K562 (cell line): ENCODE results near the gene SLC16A4. TPM values are rescaled to one million over a fixed set of nuclear protein-coding genes. Genes with fewer than 3 reads are reported as not detected.
A peak's percentile ranks its signal among the peaks of the same experiment; 100 is the strongest.

Source experiments
- BRD9 ChIP-seq: fragments of 450-650 bp; IDR thresholded peaks from 2 replicates; pipeline ENCODE4 v1.6.1; 2018; ENCODE audit warnings: low read depth; ENCODE audit not compliant: partially characterized antibody
- BRF2 ChIP-seq: IDR thresholded peaks from 3 replicates; pipeline ENCODE4 v1.6.1; 2011; ENCODE audit warnings: borderline replicate concordance, mild to moderate bottlenecking; ENCODE audit not compliant: insufficient read length, insufficient read depth
- FIP1L1 ChIP-seq: fragments of 200-400 bp; formaldehyde crosslinking; IDR thresholded peaks from 2 replicates; pipeline ENCODE4 v1.6.1; 2018; ENCODE audit warnings: mild to moderate bottlenecking, low read depth, low read length; ENCODE audit not compliant: poor library complexity, severe bottlenecking
- HDAC8 ChIP-seq: fragments of 450-650 bp; IDR thresholded peaks from 2 replicates; pipeline ENCODE4 v1.6.1; 2016; ENCODE audit warnings: mild to moderate bottlenecking, missing genetic modification characterization, moderate library complexity, missing compliant biosample characterization
- KAT8 ChIP-seq: fragments of 450-650 bp; IDR thresholded peaks from 2 replicates; pipeline ENCODE4 v1.6.1; 2016; ENCODE audit warnings: low read depth, mild to moderate bottlenecking
- MBD2 ChIP-seq: sonication (generic); IDR thresholded peaks from 2 replicates; pipeline ENCODE4 v1.6.1; 2016; ENCODE audit warnings: low read depth, borderline replicate concordance
- MXI1 ChIP-seq: IDR thresholded peaks from 2 replicates; pipeline ENCODE4 v1.6.1; 2011; ENCODE audit warnings: low read depth, mild to moderate bottlenecking, improper control_type of control experiment, low read length
- PRPF4 ChIP-seq: fragments of 200-400 bp; formaldehyde crosslinking; IDR thresholded peaks from one replicate; pipeline ENCODE4 v1.6.1; 2017; ENCODE audit warnings: low read length, low read depth, mild to moderate bottlenecking; ENCODE audit not compliant: insufficient read depth, poor library complexity, severe bottlenecking
- RBM15 ChIP-seq: fragments of 200-400 bp; formaldehyde crosslinking; IDR thresholded peaks from 2 replicates; pipeline ENCODE4 v1.6.1; 2018; ENCODE audit warnings: mild to moderate bottlenecking, low read length, moderate library complexity; ENCODE audit not compliant: insufficient read depth
- SAFB2 ChIP-seq: fragments of 200-400 bp; formaldehyde crosslinking; IDR thresholded peaks from 2 replicates; pipeline ENCODE4 v1.6.1; 2018; ENCODE audit warnings: borderline replicate concordance, low read length, low read depth, moderate library complexity; ENCODE audit not compliant: severe bottlenecking
- TAF15 ChIP-seq: fragments of 200-400 bp; formaldehyde crosslinking; IDR thresholded peaks from 2 replicates; pipeline ENCODE4 v1.6.1; 2017; ENCODE audit warnings: mild to moderate bottlenecking, low read depth, low read length, moderate library complexity
- TBL1XR1 ChIP-seq, 2 experiments: IDR thresholded peaks; 2 replicates each; pipeline ENCODE4 v1.6.1; 2012; ENCODE audit warnings: improper control_type of control experiment in 2 of 2, low read length in 2 of 2, mild to moderate bottlenecking in 1 of 2
- TBP ChIP-seq: optimal IDR thresholded peaks from 2 replicates; pipeline ENCODE3; 2011; ENCODE audit warnings: low read depth, low read length, improper control_type of control experiment
- TEAD2 ChIP-seq: fragments of 450-650 bp; IDR thresholded peaks from 2 replicates; pipeline ENCODE4 v1.6.1; 2016; ENCODE audit warnings: missing genetic modification characterization, control low read depth, missing compliant biosample characterization
- THRAP3 ChIP-seq: fragments of 450-650 bp; IDR thresholded peaks from 2 replicates; pipeline ENCODE4 v1.6.1; 2016; ENCODE audit warnings: mild to moderate bottlenecking, inconsistent platforms, borderline replicate concordance
- ZBTB34 ChIP-seq: fragments of 250-450 bp; sonication (Bioruptor Pico); IDR thresholded peaks from 2 replicates; pipeline ENCODE4 v1.8.0; 2021; ENCODE audit warnings: mild to moderate bottlenecking, moderate library complexity
- ZNF239 ChIP-seq: fragments of 250-450 bp; sonication (Bioruptor Pico); IDR thresholded peaks from 2 replicates; pipeline ENCODE4 v1.4.0; 2020; ENCODE audit warnings: mild to moderate bottlenecking
- ZNF3 ChIP-seq: fragments of 250-450 bp; sonication (Bioruptor Pico); IDR thresholded peaks from 2 replicates; pipeline ENCODE4 v1.5.0; 2021; ENCODE audit warnings: mild to moderate bottlenecking, moderate library complexity
- ZNF584 ChIP-seq: fragments of 200-800 bp; sonication (Bioruptor generic); IDR thresholded peaks from 2 replicates; pipeline ENCODE4 v1.6.1; 2016; ENCODE audit warnings: low read depth, mild to moderate bottlenecking, missing genetic modification characterization, missing compliant biosample characterization
- ZNF830 ChIP-seq: fragments of 250-450 bp; sonication (Bioruptor Pico); IDR thresholded peaks from 2 replicates; pipeline ENCODE4 v1.5.0; 2021; ENCODE audit warnings: mild to moderate bottlenecking
- polyA plus RNA-seq, 8 experiments: library from polyadenylated mRNA; depleted of rRNA in 4 of 8; stranded (reverse) in 5 of 8; unstranded in 3 of 8; fragments of >200 nt; fragmentation: Nextera tagmentation in 2 of 8; fragmentation: Illumina TruSeq in 1 of 8; extraction: Ambion mirVana in 2 of 8; extraction: Trizol in 1 of 8; gene quantifications; 2 replicates each; pipeline versions ENCODE4 v1.2.1 to v1.2.3, GENCODE V29; 2011 to 2014; ENCODE audit warnings: inconsistent platforms in 1 of 8, missing spikeins in 1 of 8
- total RNA-seq, 7 experiments: library from RNA; depleted of rRNA in 6 of 7; stranded (reverse); fragments of >200 nt in 6 of 7; fragmentation: Illumina TruSeq in 2 of 7; extraction: Trizol in 2 of 7; gene quantifications; 2 replicates each; pipeline versions ENCODE4 v1.2.1 to v1.2.3, GENCODE V29; 2011 to 2021; ENCODE audit warnings: low replicate concordance in 1 of 7
- TF ChIP-seq, protein P1 (sequence below): fragments of 250-450 bp; sonication (Bioruptor Pico); IDR thresholded peaks from 2 replicates; pipeline ENCODE4 v1.9.0; 2021; ENCODE audit warnings: mild to moderate bottlenecking
- TF ChIP-seq, protein P2 (sequence below): fragments of 250-450 bp; sonication (Bioruptor Pico); IDR thresholded peaks from 2 replicates; pipeline ENCODE4 v1.4.0; 2020
- TF ChIP-seq, protein P3 (sequence below): fragments of 250-450 bp; sonication (Bioruptor Pico); IDR thresholded peaks from 2 replicates; pipeline ENCODE4 v1.4.0; 2020; ENCODE audit warnings: borderline replicate concordance

Gene SLC16A4
- total and polyA plus RNA-seq, 9 of the 15 experiments (the other 6 are each of a cell fraction or from before 2014, with no cell fraction given): 0.04 to 0.31 (median 0.18) TPM; not detected in 1

DNA sequence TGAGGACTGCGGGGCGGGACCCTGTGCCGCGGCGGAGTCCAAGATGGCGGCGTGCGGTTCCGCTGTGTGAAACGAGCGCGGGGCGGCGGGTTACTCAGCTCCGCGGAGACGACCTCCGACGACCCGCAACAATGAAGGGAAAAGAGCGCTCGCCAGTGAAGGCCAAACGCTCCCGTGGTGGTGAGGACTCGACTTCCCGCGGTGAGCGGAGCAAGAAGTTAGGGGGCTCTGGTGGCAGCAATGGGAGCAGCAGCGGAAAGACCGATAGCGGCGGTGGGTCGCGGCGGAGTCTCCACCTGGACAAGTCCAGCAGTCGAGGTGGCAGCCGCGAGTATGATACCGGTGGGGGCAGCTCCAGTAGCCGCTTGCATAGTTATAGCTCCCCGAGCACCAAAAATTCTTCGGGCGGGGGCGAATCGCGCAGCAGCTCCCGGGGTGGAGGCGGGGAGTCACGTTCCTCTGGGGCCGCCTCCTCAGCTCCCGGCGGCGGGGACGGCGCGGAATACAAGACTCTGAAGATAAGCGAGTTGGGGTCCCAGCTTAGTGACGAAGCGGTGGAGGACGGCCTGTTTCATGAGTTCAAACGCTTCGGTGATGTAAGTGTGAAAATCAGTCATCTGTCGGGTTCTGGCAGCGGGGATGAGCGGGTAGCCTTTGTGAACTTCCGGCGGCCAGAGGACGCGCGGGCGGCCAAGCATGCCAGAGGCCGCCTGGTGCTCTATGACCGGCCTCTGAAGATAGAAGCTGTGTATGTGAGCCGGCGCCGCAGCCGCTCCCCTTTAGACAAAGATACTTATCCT, 51.2 kb downstream of the SLC16A4 start (continued):
- TF ChIP-seq ZBTB34 (CRISPR knock-in tag) (no peak), ZNF3 (CRISPR knock-in tag) (no peak), ZNF239 (CRISPR knock-in tag) (no peak), PRPF4 (no peak), TBL1XR1 (IDR thresholded peaks at IDR 0.05; ENCODE audit: low read length in 2 of 2) (peak in 1 of 2 experiments; percentile 45; a peak in 3 of 4 replicates), RBM15 (no peak), FIP1L1 (no peak), MXI1 (no peak), SAFB2 (no peak), ZNF584 (CRISPR knock-in tag) (no peak; the same call in 1 of the 2 replicates), TAF15 (no peak), MBD2 (peak; percentile 71; the same call in 1 of the 2 replicates), HDAC8 (tag) (no peak), ZNF830 (CRISPR knock-in tag) (no peak), KAT8 (no peak), BRF2 (no peak), THRAP3 (no peak), TEAD2 (tag) (peak; percentile 64), BRD9 (peak; percentile 82), TBP (peak; percentile 96)
- TF ChIP-seq, protein P1, sequence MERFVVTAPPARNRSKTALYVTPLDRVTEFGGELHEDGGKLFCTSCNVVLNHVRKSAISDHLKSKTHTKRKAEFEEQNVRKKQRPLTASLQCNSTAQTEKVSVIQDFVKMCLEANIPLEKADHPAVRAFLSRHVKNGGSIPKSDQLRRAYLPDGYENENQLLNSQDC (CRISPR knock-in tag): no peak
- TF ChIP-seq, protein P2, sequence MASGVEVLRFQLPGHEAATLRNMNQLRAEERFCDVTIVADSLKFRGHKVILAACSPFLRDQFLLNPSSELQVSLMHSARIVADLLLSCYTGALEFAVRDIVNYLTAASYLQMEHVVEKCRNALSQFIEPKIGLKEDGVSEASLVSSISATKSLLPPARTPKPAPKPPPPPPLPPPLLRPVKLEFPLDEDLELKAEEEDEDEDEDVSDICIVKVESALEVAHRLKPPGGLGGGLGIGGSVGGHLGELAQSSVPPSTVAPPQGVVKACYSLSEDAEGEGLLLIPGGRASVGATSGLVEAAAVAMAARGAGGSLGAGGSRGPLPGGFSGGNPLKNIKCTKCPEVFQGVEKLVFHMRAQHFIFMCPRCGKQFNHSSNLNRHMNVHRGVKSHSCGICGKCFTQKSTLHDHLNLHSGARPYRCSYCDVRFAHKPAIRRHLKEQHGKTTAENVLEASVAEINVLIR: no peak
- TF ChIP-seq, protein P3, sequence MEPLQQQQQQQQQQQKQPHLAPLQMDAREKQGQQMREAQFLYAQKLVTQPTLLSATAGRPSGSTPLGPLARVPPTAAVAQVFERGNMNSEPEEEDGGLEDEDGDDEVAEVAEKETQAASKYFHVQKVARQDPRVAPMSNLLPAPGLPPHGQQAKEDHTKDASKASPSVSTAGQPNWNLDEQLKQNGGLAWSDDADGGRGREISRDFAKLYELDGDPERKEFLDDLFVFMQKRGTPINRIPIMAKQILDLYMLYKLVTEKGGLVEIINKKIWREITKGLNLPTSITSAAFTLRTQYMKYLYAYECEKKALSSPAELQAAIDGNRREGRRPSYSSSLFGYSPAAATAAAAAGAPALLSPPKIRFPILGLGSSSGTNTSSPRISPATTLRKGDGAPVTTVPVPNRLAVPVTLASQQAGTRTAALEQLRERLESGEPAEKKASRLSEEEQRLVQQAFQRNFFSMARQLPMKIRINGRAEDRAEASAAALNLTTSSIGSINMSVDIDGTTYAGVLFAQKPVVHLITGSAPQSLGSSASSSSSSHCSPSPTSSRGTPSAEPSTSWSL (CRISPR knock-in tag): no peak
